GM19099 (cell line): ENCODE measurements around the gene CTDSP1.

Experiments
- POLR2A ChIP-seq: IDR thresholded peaks from 3 replicates; pipeline ENCODE4 v1.6.1; 2011; ENCODE audit warnings: low read depth; ENCODE audit not compliant: insufficient read length; ENCODE audit errors: extremely low read depth

CTDSP1 gene

DNA sequence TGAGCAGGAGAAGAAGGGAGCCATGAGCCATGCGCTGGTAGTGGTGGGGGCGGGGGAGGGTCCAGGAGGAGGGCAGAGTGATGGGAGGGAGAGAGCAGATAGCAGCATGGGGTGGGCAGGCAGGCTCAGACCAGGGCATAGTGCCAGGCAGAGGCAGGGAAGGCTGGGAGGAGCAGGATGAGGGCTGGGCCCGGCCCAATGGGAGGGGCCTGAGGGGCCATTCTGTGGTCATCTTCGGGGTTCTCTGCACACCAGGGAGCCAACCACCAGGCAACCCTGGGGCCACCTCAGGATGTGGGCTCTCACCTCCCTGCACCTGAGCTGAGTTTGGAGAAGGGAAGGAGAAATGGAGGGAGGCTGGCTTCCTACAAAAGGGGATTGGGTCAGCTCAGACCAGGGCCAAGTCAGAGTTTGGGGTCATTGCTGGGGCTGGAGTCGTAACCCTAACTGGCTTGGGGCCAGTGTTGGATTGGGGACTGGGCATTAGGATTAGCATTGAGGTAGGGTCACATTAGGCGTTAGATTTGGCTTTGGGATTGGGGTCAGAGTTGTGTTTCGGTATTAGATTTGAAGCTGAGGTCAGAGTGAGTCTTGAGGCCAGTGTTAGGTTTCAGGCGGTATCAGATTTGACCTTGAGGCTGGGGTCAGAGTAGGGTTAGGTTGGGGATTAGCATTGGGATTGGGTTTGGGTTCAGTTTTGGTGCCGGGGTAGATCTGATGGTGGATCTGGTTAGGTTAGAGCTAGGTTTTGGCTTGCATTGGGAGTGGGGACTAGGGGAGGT is 30.4 kb downstream of the CTDSP1 start:
- no peak for TF ChIP-seq POLR2A

DNA sequence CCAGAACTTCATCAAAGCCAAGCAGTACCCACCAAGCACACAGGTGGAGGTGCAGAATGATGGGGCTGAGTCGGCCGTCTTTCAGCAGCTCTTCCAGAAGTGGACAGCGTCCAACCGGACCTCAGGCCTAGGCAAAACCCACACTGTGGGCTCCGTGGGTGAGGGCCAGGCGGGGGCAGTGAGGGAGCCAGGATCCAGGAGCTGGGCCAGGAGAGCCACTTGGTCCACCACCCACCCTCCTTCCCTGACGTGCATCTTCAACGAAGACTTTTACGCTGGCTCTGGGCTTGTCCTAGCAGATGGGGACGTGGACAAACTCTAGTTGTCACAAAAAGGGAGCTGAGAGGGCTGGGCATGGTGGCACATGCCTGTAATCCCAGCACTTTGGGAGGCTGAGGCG is 31.1 kb downstream of the CTDSP1 start:
- TF ChIP-seq POLR2A = no peak

DNA sequence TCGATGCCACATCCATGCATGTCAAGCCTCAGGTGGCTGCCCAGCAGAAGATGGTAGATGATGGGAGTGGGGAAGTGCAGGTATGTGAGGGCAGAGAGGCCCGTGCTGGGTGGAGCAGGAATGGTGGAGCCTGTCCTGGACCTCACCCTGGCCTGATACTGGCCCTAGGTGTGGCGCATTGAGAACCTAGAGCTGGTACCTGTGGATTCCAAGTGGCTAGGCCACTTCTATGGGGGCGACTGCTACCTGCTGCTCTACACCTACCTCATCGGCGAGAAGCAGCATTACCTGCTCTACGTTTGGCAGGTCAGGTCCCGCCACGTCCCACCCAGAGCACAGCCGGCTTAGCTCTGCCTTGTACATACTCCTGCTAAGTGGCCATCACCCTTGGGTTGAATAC is 32.2 kb downstream of the CTDSP1 start:
- no peak for TF ChIP-seq POLR2A

DNA sequence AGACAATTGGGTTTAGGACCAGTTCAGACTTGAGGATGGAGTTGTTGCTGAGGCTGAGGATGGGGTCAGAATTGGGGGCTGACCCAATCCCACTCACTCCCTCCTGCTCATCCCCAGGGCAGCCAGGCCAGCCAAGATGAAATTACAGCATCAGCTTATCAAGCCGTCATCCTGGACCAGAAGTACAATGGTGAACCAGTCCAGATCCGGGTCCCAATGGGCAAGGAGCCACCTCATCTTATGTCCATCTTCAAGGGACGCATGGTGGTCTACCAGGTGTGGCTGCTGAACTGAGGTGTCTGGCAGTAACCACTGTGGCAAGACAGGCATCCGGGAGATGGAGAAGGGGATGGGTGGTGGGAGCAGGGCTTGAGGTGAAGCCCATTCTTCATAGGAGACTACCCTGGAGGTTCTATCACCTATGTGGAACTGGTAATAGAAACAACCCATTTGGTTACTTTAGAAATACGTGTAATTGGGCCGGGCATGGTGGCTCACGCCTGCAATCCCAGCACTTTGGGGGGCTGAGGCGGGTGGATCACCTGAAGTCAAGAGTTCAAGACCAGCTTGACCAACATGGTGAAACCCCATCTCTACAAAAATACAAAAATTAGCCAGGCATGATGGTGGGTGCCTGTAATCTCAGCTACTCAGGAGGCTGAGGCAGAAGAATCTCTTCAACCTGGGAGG is 33.2 kb downstream of the CTDSP1 start:
- TF ChIP-seq POLR2A = no peak

DNA sequence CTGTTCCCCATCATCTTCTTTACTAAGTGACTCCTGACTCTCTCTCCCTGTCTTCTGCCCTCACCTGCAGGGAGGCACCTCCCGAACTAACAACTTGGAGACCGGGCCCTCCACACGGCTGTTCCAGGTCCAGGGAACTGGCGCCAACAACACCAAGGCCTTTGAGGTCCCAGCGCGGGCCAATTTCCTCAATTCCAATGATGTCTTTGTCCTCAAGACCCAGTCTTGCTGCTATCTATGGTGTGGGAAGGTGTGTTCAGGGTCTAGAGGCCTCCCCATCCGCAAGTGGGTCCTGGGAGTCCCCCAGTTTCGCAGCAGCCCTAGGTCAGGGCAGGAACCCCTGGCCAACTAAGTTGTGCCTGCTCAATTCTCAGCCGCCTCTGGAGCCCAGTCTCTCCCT is 34.8 kb downstream of the CTDSP1 start:
- TF ChIP-seq POLR2A = no peak

GRCh38 chr2:218435003-218435982 is 35.6 kb downstream of the CTDSP1 start:
- TF ChIP-seq POLR2A = no peak

GRCh38 chr2:218436992-218437391 is 37.3 kb downstream of the CTDSP1 start:
- no peak for TF ChIP-seq POLR2A

DNA sequence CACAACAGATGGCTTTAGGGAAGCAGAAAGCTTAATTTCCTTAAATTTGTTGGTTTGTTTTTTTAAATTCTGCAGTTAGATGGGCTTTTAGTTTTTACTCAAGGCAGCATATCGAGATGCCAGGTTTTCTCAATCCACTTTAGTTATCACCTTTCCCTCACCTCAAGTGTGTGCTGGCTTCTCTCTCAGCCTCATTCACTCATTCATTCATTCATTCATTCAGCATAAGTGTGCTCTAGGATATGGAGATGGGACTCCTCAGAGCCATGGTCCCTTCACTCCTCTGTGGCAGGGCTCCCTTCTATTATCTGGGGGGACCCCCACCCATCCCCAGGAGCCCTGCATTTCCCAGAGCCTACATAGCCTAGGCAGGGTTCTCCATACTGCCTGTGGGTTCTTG is 38.3 kb downstream of the CTDSP1 start:
- TF ChIP-seq POLR2A = no peak

- no peak for TF ChIP-seq POLR2A
Measured at GRCh38 chr2:218438596-218438995, 38.9 kb downstream of the CTDSP1 start.

GRCh38 chr2:218444692-218445357 is 45.2 kb downstream of the CTDSP1 start:
- TF ChIP-seq POLR2A = no peak

- TF ChIP-seq POLR2A = no peak
Measured at GRCh38 chr2:218445602-218446001, 45.9 kb downstream of the CTDSP1 start.

GRCh38 chr2:218446547-218446946 is 46.9 kb downstream of the CTDSP1 start:
- TF ChIP-seq POLR2A = no peak

DNA sequence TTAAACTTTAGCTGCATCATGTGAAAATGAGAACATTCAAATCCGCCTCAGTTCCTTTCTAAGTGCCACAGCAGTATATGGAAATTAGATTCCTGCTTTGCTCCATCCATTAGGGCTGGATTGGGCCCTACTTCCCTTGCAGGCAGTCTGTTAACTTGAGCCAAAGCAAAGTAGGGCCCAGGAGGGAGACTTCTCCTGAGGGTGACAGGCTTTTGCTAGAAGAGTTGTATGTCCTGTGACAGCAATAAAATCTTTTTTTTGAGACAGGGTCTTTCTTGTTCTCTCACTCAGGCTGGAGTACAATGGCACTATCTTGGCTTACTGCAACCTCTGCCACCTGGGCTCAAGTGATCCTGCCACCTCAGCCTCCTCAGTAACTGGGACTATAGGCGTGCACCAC is 47.4 kb downstream of the CTDSP1 start:
- no peak for TF ChIP-seq POLR2A

GRCh38 chr2:218448934-218449333 is 49.3 kb downstream of the CTDSP1 start:
- no peak for TF ChIP-seq POLR2A

DNA sequence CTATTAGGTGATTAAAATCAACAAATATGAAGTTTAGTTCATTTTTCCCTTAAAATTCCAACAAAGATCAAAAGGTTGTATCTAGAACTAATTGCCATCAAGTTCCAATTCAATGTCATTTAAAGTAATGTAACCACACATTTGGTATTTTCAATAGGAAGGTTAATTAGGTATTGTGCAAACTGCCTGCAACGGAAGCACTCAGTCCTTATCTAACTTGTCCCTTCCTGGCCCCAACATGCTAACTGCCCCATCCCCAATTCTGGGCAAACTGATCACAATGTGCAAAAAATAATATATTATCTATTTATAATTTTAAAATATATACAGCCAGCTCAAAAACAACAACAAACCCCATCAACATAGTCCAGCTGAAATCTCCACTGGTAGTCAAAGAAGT is 52.4 kb downstream of the CTDSP1 start:
- TF ChIP-seq POLR2A = no peak
